Inflammatory macrophage treated with lipopolysaccharide for 4 hours (primary cell): ENCODE measurements around the gene MINDY2.
"Not testable (repeated sequence)": the region's sequence is repeated elsewhere in the genome, so short reads cannot be mapped to it uniquely, and the experiment has no call there.

Experiments
- DNase-seq: peaks from one replicate; pipeline ENCODE4 v3.0.0-alpha.2; 2020

MINDY2 gene

DNA sequence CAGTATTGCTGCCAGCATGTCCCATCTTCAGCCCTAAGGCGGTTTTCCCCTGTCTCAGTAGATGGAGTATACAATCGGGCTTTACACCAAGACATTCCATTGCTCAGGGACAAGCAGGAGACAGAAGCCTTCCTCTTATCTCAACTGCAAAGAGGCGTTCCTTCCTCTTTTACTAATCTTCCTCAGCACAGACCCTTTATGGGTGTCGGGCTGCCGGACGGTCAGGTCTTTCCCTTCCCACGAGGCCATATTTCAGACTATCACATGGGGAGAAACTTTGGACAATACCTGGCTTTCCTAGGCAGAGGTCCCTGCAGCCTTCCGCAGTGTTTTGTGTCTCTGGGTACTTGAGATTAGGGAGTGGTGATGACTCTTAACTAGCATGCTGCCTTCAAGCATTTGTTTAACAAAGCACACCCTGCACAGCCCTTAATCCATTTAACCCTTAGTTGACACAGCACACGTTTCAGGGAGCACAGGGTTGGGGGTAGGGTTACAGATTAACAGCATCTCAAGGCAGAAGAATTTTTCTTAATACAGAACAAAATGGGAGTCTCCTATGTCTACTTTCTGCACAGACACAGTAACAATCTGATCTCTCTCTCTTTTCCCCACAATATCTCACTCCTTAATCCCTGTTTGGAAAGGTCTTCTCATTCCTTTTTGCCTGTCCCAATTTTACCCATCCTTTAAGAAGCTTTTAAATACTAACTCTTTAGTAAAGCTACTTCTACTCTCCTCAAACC, 62.8 kb downstream of the MINDY2 start:
- not testable (repeated sequence) for DNase-seq

DNA sequence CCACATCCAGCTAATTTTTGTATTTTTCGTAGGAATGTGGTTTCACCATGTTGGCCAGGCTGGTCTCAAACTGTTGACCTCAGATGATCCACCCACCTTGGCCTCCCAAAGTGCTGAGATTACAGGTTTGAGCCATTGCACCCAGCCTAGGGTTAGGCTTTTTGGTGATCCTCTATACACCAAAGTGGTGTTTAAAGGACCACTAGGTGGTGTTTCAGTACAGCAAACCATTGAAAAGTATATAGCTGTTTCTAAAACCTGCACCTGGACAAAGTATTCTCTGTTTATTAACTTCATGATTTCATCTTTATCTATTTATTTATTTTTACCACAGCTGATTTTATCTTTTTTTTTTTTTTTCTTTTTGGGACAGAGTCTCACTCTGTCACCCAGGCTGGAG, 68.4 kb downstream of the MINDY2 start:
- peak; percentile 7 for DNase-seq

DNA sequence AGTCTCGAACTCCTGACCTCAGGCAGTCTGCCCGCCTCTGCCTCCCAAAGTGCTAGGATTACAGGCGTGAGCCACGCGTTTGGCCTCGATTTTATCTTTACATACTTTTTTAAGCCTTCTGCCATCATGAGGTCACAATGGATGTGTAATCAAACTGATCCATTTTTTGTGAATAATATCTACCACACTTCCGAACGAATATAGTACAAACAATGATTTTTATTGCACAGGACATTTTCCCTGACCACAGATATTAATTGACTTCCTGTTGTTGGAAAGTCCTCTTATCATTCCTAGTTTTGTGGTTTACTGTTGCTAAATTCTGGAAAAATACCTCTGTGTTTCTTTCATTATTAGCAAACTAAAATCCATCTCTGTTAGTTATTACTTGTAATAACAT, 68.9 kb downstream of the MINDY2 start:
- DNase-seq: no peak

DNA sequence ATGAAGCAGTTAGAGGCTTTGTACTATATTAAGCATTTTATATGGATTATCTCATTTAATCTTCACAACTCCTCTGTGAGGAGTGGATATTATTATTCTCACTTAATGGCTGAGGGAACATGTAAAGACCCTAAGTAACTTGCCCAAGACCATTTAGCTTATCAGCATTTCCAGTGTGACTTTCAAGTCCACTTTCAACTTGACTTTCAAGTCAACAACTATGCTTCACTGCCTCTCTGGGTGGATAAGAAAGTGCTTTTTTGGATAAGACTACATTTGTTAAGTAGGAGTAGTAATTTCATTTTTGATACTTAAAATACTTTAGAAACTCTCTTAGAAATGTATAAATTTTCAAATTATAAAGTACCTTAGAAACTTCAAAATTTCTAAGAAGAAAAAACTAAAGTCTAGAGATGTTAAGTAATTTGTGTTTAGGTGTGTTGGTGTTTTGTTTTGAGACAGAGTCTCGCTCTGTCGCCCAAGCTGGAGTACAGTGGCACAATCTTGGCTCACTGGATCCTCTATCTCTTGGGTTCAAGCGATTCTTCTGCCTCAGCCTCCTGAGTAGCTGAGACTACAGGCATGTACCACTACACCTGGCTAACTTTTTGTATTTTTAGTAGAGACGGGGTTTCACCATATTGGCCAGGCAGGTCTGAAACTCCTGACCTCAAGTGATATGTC, 71.8 kb downstream of the MINDY2 start:
- no peak for DNase-seq

DNA sequence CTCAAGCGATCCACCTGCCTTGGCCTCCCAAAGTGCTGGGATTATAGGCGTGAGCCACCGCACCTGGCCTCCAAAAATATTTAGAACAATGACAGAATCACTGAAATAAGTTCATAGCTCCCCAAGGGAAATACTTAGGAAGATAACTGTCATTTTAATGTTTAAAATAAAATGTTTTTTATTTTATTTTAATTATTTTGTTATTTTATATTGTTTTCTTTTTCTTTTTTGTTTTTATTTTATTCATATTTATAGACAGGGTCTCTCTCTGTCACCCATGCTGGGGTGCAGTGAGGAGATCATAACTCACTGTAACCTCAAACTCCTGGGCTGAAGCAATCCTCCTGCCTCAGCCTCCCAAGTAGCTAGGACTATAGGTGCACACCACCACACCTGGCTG, 80.1 kb downstream of the MINDY2 start:
- not testable (repeated sequence) for DNase-seq

DNA sequence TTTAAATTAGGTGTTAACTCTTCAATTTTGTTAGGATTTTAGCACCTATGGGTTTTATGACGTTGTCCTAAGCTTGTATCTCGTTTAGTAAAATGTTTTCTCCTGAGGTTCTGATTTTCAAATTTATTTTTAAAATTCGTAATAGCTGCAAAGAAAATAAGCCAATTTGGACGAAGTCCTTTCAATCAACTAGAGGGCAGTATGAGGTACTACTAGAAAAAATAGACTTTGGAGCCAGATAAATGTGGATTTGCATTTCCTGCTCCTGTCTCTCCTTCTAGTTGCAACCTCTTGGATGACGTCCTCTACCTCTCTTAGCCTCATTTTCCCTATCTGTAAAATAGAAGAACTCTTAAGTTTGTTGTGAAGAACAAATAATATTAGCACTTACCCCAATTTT, 81.2 kb downstream of the MINDY2 start:
- no peak for DNase-seq

DNA sequence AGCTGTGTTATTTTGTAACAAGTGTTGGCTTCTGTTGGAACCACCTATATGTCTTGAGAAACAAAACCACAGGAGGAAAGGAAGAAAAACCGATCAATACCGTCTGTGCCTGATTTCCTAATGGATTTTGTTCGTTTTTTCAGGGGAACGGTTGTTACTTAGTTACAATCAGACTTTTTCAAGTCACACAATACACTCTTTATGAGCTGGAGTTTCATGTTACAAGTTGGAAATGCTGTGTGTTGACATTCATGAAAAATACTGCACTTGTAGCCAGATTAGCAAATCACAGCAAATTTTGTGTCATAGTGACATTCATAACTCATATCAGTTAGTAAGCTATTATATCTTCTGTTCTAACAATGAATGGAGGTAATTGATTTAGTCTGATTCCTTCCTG, 83.5 kb downstream of the MINDY2 start:
- DNase-seq: no peak

DNA sequence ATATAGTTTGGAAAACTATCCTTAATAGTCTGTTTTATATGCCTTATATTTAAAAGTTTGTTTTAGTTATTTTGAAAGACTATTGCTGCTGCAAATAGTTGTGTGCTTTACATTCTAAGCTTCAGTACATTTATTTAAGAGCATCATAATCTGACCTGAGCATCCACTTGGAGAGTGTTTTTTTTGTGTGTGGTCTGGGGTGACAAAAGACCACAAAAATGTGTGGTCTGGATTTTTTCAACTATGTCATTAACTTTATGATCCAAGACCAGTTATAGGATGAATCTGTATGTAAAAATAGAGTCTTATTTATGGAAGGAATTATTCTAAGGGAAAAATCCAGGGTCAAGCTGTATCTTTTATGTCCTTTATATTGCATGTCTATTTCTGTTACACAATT, 85.0 kb downstream of the MINDY2 start:
- DNase-seq: no peak

DNA sequence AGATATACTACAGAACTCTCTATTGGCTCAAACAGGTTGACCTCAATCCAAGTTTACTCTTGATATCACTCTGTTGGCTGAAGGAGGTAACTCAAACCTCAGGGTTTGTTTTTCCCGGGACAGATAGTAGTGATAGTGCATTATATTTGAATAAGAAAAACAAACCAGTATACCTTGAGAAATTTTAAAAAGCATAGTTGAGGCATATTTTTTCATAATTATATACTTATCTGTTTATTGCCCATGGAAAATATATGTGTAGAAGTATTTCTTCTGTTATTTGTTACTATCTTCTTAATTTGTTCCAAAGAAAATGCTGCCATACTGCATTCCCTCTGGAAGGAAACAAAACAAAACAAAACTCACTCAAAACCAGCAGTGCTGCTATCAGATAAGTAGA, 85.5 kb downstream of the MINDY2 start:
- DNase-seq: not testable (repeated sequence)

DNA sequence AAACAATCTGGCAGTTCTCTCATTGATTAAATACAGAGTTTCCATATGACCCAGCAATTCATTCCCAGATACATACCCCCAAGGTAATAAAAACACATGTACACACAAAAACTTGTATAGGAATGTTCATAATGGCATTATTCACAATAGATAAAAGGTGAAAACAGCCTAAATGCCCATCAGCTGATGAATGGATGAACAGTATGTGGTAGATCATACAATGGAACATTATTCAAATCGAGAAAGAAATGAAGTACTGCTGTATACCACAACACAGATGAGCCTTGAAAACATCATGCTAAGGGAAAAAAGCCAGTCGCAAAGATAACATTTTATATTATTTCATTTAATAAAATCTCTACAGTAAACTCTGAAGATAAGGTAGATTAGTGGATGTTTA, 91.2 kb downstream of the MINDY2 start:
- no peak for DNase-seq

DNA sequence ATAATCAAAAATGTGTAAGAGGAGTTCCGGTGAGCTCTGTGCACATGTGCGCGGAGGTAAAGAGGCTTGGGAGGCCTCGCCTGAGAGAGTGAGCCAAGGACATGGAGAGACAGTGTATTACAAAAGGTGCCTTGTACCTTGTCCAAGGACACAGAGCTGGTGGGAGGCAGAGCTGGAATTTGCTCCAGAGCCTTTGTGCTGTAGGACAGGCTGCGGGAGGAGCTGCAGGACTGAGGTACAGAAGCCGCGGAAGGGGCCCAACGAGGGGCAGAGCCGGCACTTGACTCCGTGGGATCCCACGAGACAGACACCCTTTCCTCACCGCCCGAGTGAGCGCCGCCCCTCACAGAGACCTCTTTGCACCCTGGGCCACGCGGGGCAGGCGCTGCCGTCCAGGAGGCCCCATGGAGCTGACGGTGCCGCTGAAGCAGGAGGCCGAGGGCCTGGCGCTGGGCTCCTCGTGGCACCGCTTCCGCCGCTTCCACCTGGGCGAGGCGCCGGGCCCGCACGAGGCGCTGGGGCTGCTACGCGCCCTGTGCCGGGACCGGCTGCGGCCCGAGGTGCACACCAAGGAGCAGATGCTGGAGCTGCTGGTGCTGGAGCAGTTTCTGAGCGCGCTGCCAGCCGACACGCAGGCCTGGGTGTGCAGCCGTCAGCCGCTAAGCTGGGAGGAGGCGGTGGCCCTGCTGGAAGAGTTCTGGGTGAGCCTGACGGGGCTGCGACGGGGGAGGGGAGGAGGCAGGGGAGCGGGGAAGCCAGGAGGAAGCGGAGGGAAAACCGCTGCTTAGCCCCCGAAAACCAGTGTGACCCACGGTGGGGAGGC, 93.7 kb downstream of the MINDY2 start:
- DNase-seq: no peak

DNA sequence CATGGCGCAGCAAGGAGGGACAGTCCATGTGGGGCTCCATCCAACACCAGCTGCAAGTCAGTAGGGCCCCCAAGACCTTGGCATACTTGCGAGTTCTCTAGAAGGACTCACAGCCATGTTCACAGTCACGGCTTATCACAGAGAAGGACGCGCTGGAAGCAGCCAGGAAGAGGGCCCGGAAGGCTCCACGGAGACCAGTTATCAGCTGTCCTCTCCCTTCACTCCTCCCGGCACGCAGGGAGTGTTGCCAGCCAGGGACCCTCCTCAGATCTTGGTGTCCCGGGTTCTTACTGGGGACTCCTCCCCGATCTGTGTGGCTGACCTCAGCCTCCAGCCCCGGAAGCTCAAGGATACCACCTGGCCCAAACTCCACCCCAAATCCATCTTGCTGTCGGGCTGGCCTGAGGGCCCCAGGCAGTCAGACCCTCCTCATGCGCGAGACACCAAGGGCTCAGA, 94.4 kb downstream of the MINDY2 start:
- DNase-seq: no peak

DNA sequence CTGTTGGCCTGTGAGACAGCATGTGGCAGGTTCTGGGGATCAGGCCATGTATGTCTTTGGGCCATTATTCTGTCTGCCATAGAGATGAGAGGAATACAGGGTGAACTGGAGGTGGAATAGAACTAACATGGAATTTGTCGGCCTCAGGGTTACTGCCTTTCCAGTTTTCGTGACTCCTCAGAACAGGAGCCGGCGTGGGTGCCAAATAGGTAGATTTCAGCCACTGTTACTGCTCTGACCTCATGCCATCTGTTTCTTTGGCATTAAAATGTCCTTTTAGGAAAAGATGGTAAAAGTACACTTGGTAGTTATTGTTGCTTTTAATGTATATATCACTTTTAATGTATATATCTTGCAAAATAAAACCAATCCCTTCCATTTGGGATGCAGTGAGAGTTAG, 96.8 kb downstream of the MINDY2 start:
- no peak for DNase-seq

DNA sequence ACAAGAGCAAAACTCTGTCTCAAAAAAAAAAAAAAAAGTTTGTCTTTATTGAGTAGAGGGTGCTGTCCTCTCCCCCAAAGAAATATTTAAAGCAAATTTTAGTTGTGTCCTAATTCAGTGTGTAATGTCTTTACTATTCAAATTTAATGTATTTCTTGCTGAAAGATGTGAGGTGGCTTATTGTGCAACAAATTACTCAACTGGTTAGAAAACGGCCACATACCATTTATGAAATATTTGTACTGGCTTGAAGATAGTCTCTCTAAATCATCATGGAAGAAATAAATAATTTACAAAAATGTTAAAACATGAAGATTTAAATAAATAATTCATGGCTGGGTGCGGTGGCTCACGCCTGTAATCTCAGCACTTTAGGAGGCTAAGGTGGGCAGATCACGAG, 99.3 kb downstream of the MINDY2 start:
- peak; percentile 63 for DNase-seq

DNA sequence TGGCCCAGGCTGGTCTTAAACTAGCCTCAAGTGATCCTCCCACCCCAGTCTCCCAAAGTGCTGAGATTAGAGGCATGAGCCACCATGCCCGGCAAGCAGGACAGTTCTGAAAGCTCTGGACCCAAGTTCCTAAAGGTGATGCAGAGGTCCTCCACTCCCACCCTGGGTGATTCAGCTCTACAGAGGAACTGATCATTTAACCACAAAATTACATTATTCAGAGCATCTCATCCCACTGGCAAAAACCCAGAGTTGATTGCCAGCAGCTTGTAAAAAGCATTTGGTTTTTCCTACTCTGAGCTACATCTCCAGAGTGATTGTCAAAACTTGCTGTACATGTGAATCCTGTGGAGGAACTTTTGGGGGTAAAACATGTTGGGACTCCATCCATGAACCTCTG, 102.2 kb downstream of the MINDY2 start:
- DNase-seq: peak; percentile 68

DNA sequence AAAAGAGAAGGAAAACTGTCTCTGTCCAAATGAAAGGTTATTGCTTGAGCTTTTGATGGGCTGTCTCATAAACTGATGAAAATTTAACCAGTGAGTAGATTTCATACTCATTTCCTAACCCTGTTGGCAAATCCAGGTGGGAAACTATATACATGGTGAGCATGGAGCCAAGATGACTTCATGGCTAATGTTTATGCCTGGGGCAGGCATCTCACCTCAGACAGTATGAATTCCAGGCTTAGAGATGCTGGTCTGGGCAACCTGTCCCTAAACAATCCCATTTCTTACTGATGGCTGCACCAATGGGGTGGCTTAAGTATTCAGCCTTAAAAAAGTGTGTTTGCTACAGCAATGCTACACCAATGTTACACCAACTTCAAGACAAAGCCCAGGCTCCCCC, 104.2 kb downstream of the MINDY2 start:
- no peak for DNase-seq

DNA sequence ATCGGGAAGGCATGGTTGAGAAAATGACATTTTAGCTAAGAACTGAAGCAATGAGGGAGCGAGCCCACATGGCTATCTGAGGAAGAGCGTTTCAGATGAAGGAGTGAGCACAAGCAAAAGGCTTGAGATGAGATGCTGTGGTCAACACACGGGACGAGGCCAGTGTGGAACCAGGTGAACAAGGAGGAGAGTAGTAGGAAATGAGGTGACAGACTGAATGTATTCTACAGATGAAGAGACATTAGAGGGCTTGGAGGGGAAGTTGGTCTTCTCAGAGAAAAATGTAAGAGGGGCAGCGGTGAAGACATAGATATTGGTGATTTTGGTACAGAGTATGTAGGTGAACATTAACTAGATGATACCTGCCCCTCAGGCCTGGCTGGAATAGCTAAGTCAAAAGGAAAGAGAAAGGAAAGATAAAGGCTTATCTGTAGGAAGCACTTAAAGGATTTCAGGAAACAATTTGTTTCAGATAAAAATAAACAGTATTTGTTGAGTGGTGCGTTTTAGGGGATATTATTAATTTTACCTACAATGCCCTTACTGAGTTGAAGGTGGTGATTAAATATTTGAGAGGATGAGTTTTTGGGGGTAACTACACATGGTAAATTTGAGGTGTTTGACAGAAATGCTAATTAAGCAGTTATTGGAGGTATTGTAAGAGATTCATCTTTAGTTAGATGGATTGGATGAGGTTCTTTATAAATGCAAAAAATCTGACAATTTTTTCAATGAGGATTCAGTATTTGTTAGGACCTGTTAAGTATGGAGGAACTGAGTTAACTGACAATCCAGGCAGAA, 105.4 kb downstream of the MINDY2 start:
- no peak for DNase-seq

DNA sequence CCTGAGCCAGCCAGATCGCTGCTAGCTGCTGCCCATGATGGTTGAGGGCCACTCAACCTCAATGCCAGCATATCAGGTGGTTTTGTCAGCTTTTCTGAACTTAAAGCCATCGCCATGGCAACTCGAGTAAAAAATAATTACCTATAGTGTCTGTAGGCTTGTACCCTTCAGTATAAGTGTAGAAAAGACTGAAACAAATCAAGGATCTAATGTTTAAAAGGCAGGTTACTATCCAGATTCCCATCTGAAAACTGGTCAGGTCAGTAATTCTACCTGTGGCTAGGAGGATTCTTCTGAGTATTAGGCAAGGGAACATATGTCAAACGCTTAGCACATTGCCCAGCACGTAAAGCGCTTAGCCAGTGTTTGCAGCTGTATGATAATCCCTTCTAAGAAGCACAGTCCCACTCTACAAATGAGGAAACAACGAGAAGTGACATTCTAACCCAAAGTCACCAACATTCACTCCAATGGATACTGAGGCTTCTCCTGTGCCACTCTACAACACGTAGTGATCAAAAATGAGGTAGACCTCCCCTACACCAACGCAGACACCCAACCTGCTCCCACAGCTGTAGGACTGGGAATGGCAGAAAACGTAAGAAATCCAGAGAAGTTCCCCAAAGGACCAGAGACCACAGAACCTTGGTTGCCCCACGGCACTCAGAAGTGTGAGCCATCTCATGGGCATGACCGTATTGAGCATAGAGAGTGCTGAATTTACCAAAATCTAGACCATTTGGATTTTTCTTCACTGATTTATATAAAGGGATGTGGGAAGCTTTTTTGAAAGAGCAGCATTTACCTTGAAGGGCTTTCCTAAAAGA, 107.1 kb downstream of the MINDY2 start:
- no peak for DNase-seq

DNA sequence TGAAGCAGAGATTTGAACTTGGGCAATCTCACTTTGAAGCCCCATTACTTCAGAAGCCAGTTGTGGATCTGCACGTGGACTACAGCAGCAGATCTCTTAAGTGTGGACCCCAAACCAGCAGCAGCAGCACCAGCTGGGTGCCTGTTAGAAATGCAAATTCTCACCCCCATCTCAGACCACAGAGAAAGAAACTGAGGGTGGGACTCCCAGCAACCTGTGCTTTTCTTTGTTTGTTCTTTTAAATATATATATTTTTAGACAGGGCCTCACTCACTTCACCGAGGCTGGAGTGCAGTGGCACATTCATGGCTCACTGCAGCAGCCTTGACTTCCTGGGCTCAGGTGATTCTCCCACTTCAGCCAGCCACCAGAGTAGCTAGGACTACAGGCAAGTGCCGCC, 109.2 kb downstream of the MINDY2 start:
- no peak for DNase-seq

DNA sequence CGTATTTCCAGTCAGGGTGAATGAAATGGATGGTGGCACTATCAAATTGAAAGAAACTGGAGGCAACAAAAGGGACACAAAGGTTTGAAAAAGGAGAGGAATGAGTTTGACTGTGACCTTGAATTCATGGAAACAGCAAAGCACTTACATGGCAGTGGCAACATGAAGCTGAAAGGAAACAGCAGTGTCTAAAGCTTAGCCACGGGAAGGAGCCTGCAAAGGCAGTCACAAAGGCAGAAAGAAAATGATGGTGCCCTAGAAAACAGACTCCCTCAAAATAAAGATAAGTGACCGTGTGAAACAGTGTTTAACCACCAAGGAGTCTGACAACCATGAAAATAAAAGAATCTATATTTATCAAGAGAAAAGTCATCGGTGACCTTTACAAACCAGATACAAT, 111.1 kb downstream of the MINDY2 start:
- no peak for DNase-seq

DNA sequence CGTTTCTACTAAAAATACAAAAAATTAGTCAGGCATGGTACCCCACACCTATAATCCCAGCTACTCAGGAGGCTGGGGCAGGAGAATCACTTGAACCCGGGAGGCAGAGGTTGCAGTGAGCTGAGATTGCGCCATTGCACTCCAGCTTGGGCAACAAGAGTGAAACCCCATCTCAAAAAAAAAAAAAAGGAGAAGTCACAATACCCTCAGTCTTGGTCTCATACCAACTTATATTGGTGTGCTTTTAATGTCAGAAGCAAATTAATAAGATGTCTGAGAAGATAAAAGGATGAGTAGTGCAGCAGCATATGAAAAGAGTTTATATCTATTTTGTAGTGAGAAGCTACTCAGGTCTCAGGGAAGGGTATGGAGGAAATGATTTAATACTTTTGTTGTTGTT, 112.8 kb downstream of the MINDY2 start:
- peak; percentile 20 for DNase-seq

DNA sequence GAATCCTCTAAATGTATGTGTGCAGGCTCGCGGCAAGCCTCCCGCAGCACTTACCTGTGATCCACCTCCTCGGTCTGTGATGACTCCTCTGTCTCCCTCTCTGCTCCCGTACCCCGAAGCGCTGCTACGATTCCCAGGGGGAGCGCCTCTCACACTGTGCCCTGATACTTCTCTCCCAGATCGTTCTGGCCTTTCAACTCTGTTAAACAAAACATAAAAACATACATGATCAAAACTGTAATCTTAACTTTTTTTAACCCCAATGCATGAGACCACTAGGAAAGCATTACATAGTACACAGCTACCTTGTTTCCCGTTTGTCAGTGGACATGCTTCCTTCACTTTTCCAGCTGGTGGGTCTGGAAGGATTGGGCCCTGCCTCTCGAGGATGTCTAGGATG, 115.8 kb downstream of the MINDY2 start:
- no peak for DNase-seq
